ENCODE data around the gene TTC31. TPM values are rescaled to one million over a fixed set of nuclear protein-coding genes. Genes with fewer than 3 reads are reported as not detected.

TTC31 gene
- total RNA-seq, 3 donors from 2014 or later = 27.2 to 34.1 (median 30.9) TPM

GRCh38 chr2:74504591-74504990 is 21.7 kb downstream of the TTC31 start:
- Histone ChIP-seq H3K9me3 (no peaks in the 10 kb centered on the region), H3K36me3 (ENCODE audit: low read depth) (no peaks in the 10 kb centered on the region), H3K4me3 (no peak overlapping the region), H3K4me1 (ENCODE audit: low read depth) (peaks cover 42% of the 10 kb centered on the region)
- TF ChIP-seq CTCF (IDR thresholded peaks at IDR 0.05) = no peak
- intact Hi-C loops (cut with DNase I, micrococcal nuclease) = no loop called here
- DNase-seq (no peak), ATAC-seq (no peak)

DNA sequence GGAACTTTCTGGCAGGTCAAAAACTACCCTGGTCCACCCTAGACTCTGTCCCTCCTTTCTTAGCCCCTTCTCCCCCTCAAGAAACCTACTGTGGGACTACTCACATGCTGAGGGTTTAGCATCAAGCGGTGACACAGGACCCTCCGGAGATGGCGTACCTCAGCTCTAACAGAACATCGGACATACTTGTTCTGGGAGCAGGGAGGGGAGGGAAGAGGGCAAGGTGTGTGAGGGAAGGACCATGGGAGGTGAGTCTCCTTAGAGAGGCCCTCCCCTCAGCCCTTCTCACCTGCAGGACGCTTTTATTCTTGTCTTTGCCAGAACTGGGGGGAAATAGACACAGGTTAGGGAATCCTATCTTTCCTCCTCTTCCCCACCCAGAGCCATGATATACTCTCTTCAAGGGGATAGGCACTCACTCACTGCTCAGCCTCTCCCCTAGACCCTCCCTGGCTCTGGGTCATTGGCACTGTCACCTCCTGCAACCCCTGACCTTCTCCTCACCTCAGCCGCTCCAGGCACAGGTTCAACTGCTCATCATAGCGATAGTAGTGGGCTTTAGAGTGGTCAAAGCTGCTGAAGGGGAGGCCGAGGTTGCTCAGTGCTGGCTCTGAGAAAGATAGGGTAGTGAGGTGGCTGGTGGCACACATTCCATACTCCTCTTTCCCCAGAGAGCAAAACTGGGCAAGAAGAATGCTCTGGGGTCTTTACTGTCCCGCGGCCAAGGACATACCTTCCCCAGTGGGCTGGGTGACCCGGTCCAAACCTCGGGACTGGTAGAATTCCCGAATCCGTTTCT is 22.8 kb downstream of the TTC31 start:
- H3K4me3 ChIP-seq = no peak overlapping the region
- no peaks in the 10 kb centered on the region for H3K9me3 ChIP-seq
- DNase-seq (no peak), ATAC-seq (no peak)
- intact Hi-C loops (cut with DNase I, micrococcal nuclease) = no loop called here
- peaks cover 40% of the 10 kb centered on the region for H3K4me1 ChIP-seq (ENCODE audit: low read depth)
- TF ChIP-seq CTCF (IDR thresholded peaks at IDR 0.05) = no peak
- H3K36me3 ChIP-seq (ENCODE audit: low read depth) = no peaks in the 10 kb centered on the region

- peak; percentile 93 for ATAC-seq
- peak within 1 kb of the TSS; percentile 46 for H3K4me3 ChIP-seq
- intact Hi-C loops (cut with DNase I, micrococcal nuclease) = no loop called here
- no peaks in the 10 kb centered on the region for H3K9me3 ChIP-seq
- no peaks in the 10 kb centered on the region for H3K36me3 ChIP-seq (ENCODE audit: low read depth)
- no peak for TF ChIP-seq CTCF (IDR thresholded peaks at IDR 0.05)
- peaks cover 34% of the 10 kb centered on the region for H3K4me1 ChIP-seq (ENCODE audit: low read depth)
- DNase-seq = peak; percentile 100
Observed at GRCh38 chr2:74507145-74507925, 24.5 kb downstream of the TTC31 start, which contains the start of gene PCGF1. TSS of gene PCGF1 (minus strand) at chr2:74507695. CDS start at chr2:74507668, 27 bp downstream.

DNA sequence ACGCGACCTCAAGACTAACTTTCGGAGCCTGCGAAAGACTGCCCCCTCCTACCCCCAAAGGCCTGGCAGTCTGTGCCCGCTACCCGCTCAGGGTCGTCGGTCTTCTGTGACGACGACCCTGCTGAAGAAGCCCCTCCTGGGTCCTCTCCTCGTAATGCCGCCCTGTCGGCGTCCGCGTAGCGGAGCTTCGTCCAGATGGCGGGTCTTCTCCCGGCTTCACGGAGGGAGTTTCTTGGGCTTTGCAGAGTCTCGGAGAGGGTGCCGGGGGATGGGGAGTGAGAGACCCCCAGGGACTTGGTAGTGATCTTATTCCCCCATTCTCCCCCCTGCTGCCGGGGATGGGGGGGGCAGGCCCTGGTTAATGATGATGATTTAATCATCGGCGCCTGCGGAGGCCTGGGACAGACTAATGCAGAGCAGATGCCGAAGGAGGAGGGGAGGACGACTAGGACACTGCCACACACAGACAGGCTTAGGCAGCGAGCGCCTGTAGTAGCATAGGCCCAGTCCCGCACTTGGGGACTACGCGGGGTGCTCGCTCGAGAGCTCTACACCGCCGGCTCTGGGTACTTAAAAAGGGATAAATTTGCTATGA is 25.1 kb downstream of the TTC31 start:
- peaks cover 34% of the 10 kb centered on the region for H3K4me1 ChIP-seq (ENCODE audit: low read depth)
- DNase-seq (peak; percentile 61 to 72 (median 70)), ATAC-seq (peak; percentile 53)
- H3K36me3 ChIP-seq (ENCODE audit: low read depth) = no peaks in the 10 kb centered on the region
- intact Hi-C loops (cut with DNase I, micrococcal nuclease) = no loop called here
- no peak for TF ChIP-seq CTCF (IDR thresholded peaks at IDR 0.05)
- H3K9me3 ChIP-seq = no peaks in the 10 kb centered on the region
- H3K4me3 ChIP-seq = peak overlapping the region; percentile 46

DNA sequence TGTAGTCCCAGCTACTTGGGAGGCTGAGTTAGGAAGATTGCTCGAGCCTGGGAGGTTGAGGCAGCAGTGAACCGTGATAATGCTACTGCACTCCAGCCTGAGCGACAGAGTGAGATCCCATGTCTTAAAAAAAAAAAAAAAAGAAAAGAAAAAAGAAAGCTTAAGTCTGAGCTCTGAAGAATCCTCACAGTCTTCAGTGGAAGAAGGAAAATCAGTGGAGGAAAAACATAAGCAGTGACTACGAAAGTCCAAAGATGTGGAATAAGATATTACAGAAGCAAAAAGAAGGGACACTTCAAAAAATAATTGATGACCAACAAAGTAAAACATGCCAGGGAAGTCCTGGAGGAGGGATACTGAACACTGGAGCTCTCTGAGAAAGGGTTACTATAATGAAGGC is 27.4 kb downstream of the TTC31 start:
- DNase-seq = no peak
- Histone ChIP-seq H3K4me3 (no peak overlapping the region), H3K4me1 (ENCODE audit: low read depth) (peaks cover 33% of the 10 kb centered on the region), H3K36me3 (ENCODE audit: low read depth) (no peaks in the 10 kb centered on the region), H3K9me3 (no peaks in the 10 kb centered on the region)
- TF ChIP-seq CTCF (IDR thresholded peaks at IDR 0.05) = no peak
- no peak for ATAC-seq
- intact Hi-C loops (cut with DNase I, micrococcal nuclease) = no loop called here

All from mucosa of descending colon (tissue), 3 donors.